CD8-positive, alpha-beta memory T cell (primary cell): ENCODE results near the gene NRG4. TPM values are rescaled to one million over a fixed set of nuclear protein-coding genes. Genes with fewer than 3 reads are reported as not detected.
A peak's percentile ranks its signal among the peaks of the same experiment; 100 is the strongest.
"Not testable (repeated sequence)": the region's sequence is repeated elsewhere in the genome, so short reads cannot be mapped to it uniquely, and the experiment has no call there.

Source experiments
- CTCF ChIA-PET: fragments of 350-600 bp; sonication (Branson Sonifier 250); formaldehyde crosslinking; loops from one replicate; lab custom pipeline; 2021; ENCODE audit warnings: antibody characterized with exemption; lab: Charles Lee
- POLR2A ChIA-PET: fragments of 350-600 bp; sonication (Branson Sonifier 250); formaldehyde crosslinking; loops from one replicate; lab custom pipeline; 2021; ENCODE audit warnings: antibody characterized with exemption; lab: Charles Lee
- DNase-seq, 5 donors: peaks; one replicate each; pipeline versions ENCODE4 v3.0.0 to v3.0.0-alpha.2; 2020 to 2022; ENCODE audit warnings: mixed read lengths in 1 of 5
- H3K27ac ChIP-seq: one replicate; pipeline ENCODE4 v1.7.0; 2013; ENCODE audit warnings: low read depth, mild to moderate bottlenecking, low read length, moderate library complexity
- H3K27me3 ChIP-seq: 2 replicates; pipeline ENCODE4 v1.7.0; 2013; ENCODE audit warnings: low read length, mild to moderate bottlenecking; ENCODE audit not compliant: insufficient read depth, poor library complexity, severe bottlenecking
- H3K36me3 ChIP-seq: 2 replicates; pipeline ENCODE4 v1.7.0; 2013; ENCODE audit warnings: mild to moderate bottlenecking, low read length, moderate library complexity; ENCODE audit not compliant: insufficient read depth
- H3K4me1 ChIP-seq: 2 replicates; pipeline ENCODE4 v1.7.0; 2013; ENCODE audit warnings: mild to moderate bottlenecking, low read length, moderate library complexity; ENCODE audit not compliant: insufficient read depth
- H3K4me3 ChIP-seq: 2 replicates; pipeline ENCODE4 v1.7.0; 2013; ENCODE audit warnings: mild to moderate bottlenecking, low read length
- H3K9me3 ChIP-seq: 2 replicates; pipeline ENCODE4 v1.7.0; 2013; ENCODE audit warnings: mild to moderate bottlenecking, low read length
- H3K27ac Mint-ChIP-seq, 8 donors: one replicate each; pipeline ENCODE4 v1.8.0; 2020 to 2021; ENCODE audit warnings: mixed read lengths in 8 of 8, mild to moderate bottlenecking in 6 of 8, inconsistent platforms in 3 of 8, moderate library complexity in 3 of 8
- H3K27me3 Mint-ChIP-seq, 2 donors: one replicate each; pipeline ENCODE4 v1.8.0; 2020 to 2021; ENCODE audit warnings: mixed read lengths in 2 of 2, mild to moderate bottlenecking in 1 of 2, moderate library complexity in 1 of 2
- H3K36me3 Mint-ChIP-seq, 3 donors: one replicate each; pipeline ENCODE4 v1.8.0; 2020 to 2021; ENCODE audit warnings: mixed read lengths in 3 of 3, inconsistent platforms in 1 of 3, mild to moderate bottlenecking in 1 of 3
- H3K4me1 Mint-ChIP-seq, 3 donors: one replicate each; pipeline ENCODE4 v1.8.0; 2020 to 2021; ENCODE audit warnings: mixed read lengths in 3 of 3, inconsistent platforms in 1 of 3, mild to moderate bottlenecking in 1 of 3
- H3K4me3 Mint-ChIP-seq, 7 donors: one replicate each; pipeline ENCODE4 v1.8.0; 2020 to 2021; ENCODE audit warnings: mixed read lengths in 7 of 7, mild to moderate bottlenecking in 6 of 7, moderate library complexity in 4 of 7, inconsistent platforms in 2 of 7
- H3K9me3 Mint-ChIP-seq, 5 donors: one replicate each; pipeline ENCODE4 v1.8.0; 2020 to 2022; ENCODE audit warnings: mixed read lengths in 5 of 5, mild to moderate bottlenecking in 3 of 5, moderate library complexity in 2 of 5, inconsistent platforms in 1 of 5
- polyA plus RNA-seq: library from polyadenylated mRNA; unstranded; fragments of 300-500 nt; fragmentation: Illumina TruSeq; gene quantifications from one replicate; pipeline ENCODE4 v1.2.3, GENCODE V29; 2021
- total RNA-seq, 2 experiments: library from RNA; stranded (reverse); gene quantifications; one replicate each; pipeline ENCODE4 v1.2.3, GENCODE V29; 2021

The NRG4 gene
- total and polyA plus RNA-seq, 3 experiments from 2014 or later, result not detected

GRCh38 chr15:76056931-76057330, 44.7 kb upstream of the NRG4 start:
- Histone ChIP-seq H3K27me3 (peaks cover 23% of the 10 kb centered on the region), H3K27ac (no peak overlapping the region), H3K36me3 (no peaks in the 10 kb centered on the region), H3K4me1 (peaks cover 19% of the 10 kb centered on the region), H3K9me3 (no peaks in the 10 kb centered on the region), H3K4me3 (no peak overlapping the region)
- Mint-ChIP-seq H3K4me1 (peaks cover 17 to 29% (median 27%) of the 10 kb centered on the region in 3 donors), H3K27ac (peak overlapping the region in 1 of 8 donors; percentile 5), H3K9me3 (no peaks in the 10 kb centered on the region), H3K36me3 (no peaks in the 10 kb centered on the region), H3K27me3 (peaks cover 47 to 63% of the 10 kb centered on the region in 2 donors), H3K4me3 (peak overlapping the region in 1 of 7 donors; percentile 59)
- ChIA-PET POLR2A (no interaction called here), CTCF (interaction anchor here (0.7 to 2.1 kb wide), 5 partner anchors 9 to 85 kb away, joined by 3 to 13 read pairs (median 6); no protein-coding TSS in a partner anchor)
- DNase-seq, result no peak

GRCh38 chr15:76054201-76054600, 42.0 kb upstream of the NRG4 start:
- H3K4me3 ChIP-seq, H3K36me3 ChIP-seq, POLR2A ChIA-PET, H3K9me3 ChIP-seq, CTCF ChIA-PET, H3K36me3 Mint-ChIP-seq, H3K4me3 Mint-ChIP-seq, H3K27ac ChIP-seq, H3K27ac Mint-ChIP-seq, H3K9me3 Mint-ChIP-seq, DNase-seq: not testable (repeated sequence)
- Histone ChIP-seq H3K27me3 (peaks cover 14% of the 10 kb centered on the region), H3K4me1 (peaks cover 12% of the 10 kb centered on the region)
- Mint-ChIP-seq H3K27me3 (peaks cover 37 to 44% of the 10 kb centered on the region in 2 donors), H3K4me1 (peaks cover 15 to 19% (median 15%) of the 10 kb centered on the region in 3 donors)

- no peak overlapping the region for H3K27ac Mint-ChIP-seq
- CTCF ChIA-PET, result no interaction called here
- H3K4me1 ChIP-seq, result no peaks in the 10 kb centered on the region
- no peak overlapping the region for H3K27ac ChIP-seq
- H3K27me3 ChIP-seq, result peaks cover 1% of the 10 kb centered on the region
- DNase-seq, result no peak
- POLR2A ChIA-PET, result no interaction called here
- peaks cover 28 to 34% (median 34%) of the 10 kb centered on the region in 5 donors for H3K9me3 Mint-ChIP-seq
- peaks cover 21 to 58% of the 10 kb centered on the region in 2 donors for H3K27me3 Mint-ChIP-seq
- H3K36me3 Mint-ChIP-seq, result peaks cover 0 to 13% (median 2%) of the 10 kb centered on the region in 3 donors
- no peaks in the 10 kb centered on the region for H3K36me3 ChIP-seq
- H3K9me3 ChIP-seq, result no peaks in the 10 kb centered on the region
- no peak overlapping the region for H3K4me3 Mint-ChIP-seq
- no peak overlapping the region for H3K4me3 ChIP-seq
- H3K4me1 Mint-ChIP-seq, result no peaks in the 10 kb centered on the region
Observed at GRCh38 chr15:76038512-76038911, 26.3 kb upstream of the NRG4 start.

GRCh38 chr15:76035593-76035992, 23.4 kb upstream of the NRG4 start:
- Mint-ChIP-seq H3K9me3 (peaks cover 6 to 15% (median 11%) of the 10 kb centered on the region in 5 donors), H3K4me3 (no peak overlapping the region), H3K27me3 (peaks cover 9 to 33% of the 10 kb centered on the region in 2 donors), H3K4me1 (no peaks in the 10 kb centered on the region), H3K27ac (no peak overlapping the region), H3K36me3 (peaks cover 0 to 3% (median 0%) of the 10 kb centered on the region in 3 donors)
- Histone ChIP-seq H3K9me3 (no peaks in the 10 kb centered on the region), H3K4me1 (no peaks in the 10 kb centered on the region), H3K27me3 (no peaks in the 10 kb centered on the region), H3K36me3 (no peaks in the 10 kb centered on the region), H3K27ac (no peak overlapping the region), H3K4me3 (no peak overlapping the region)
- CTCF ChIA-PET, result interaction anchor here (1.4 kb wide), 1 partner anchor 21 kb away, joined by 3 read pairs; no protein-coding TSS in a partner anchor
- POLR2A ChIA-PET, result no interaction called here
- DNase-seq, result no peak

GRCh38 chr15:76034111-76034510, 21.9 kb upstream of the NRG4 start:
- no peak for DNase-seq
- Mint-ChIP-seq H3K4me3 (no peak overlapping the region), H3K27me3 (peaks cover 8 to 30% of the 10 kb centered on the region in 2 donors), H3K9me3 (peaks cover 0 to 5% (median 4%) of the 10 kb centered on the region in 5 donors), H3K4me1 (no peaks in the 10 kb centered on the region), H3K36me3 (peaks cover 0 to 3% (median 0%) of the 10 kb centered on the region in 3 donors), H3K27ac (no peak overlapping the region)
- Histone ChIP-seq H3K4me3 (no peak overlapping the region), H3K27ac (no peak overlapping the region), H3K36me3 (no peaks in the 10 kb centered on the region), H3K27me3 (no peaks in the 10 kb centered on the region), H3K4me1 (no peaks in the 10 kb centered on the region), H3K9me3 (no peaks in the 10 kb centered on the region)
- ChIA-PET CTCF (no interaction called here), POLR2A (no interaction called here)

GRCh38 chr15:76033438-76033837, 21.2 kb upstream of the NRG4 start:
- no peak overlapping the region for H3K4me3 Mint-ChIP-seq
- peaks cover 0 to 3% (median 0%) of the 10 kb centered on the region in 3 donors for H3K36me3 Mint-ChIP-seq
- H3K27me3 ChIP-seq, result no peaks in the 10 kb centered on the region
- no peaks in the 10 kb centered on the region for H3K4me1 ChIP-seq
- POLR2A ChIA-PET, result no interaction called here
- DNase-seq, result no peak
- no peak overlapping the region for H3K4me3 ChIP-seq
- peaks cover 8 to 26% of the 10 kb centered on the region in 2 donors for H3K27me3 Mint-ChIP-seq
- CTCF ChIA-PET, result no interaction called here
- H3K4me1 Mint-ChIP-seq, result no peaks in the 10 kb centered on the region
- H3K9me3 ChIP-seq, result no peaks in the 10 kb centered on the region
- no peak overlapping the region for H3K27ac Mint-ChIP-seq
- no peak overlapping the region for H3K27ac ChIP-seq
- no peaks in the 10 kb centered on the region for H3K36me3 ChIP-seq
- peaks cover 0 to 4% (median 0%) of the 10 kb centered on the region in 5 donors for H3K9me3 Mint-ChIP-seq

- Mint-ChIP-seq H3K4me1 (no peaks in the 10 kb centered on the region), H3K9me3 (peaks cover 0 to 10% (median 0%) of the 10 kb centered on the region in 5 donors), H3K27ac (no peak overlapping the region), H3K36me3 (no peaks in the 10 kb centered on the region), H3K27me3 (peaks cover 7 to 30% of the 10 kb centered on the region in 2 donors), H3K4me3 (no peak overlapping the region)
- CTCF ChIA-PET, result no interaction called here
- Histone ChIP-seq H3K4me3 (no peak overlapping the region), H3K4me1 (no peaks in the 10 kb centered on the region), H3K27me3 (no peaks in the 10 kb centered on the region), H3K27ac (no peak overlapping the region), H3K9me3 (no peaks in the 10 kb centered on the region), H3K36me3 (no peaks in the 10 kb centered on the region)
- no peak for DNase-seq
- POLR2A ChIA-PET, result no interaction called here
Observed at GRCh38 chr15:76032046-76032445, 19.8 kb upstream of the NRG4 start.

GRCh38 chr15:76024021-76024768, 12.0 kb upstream of the NRG4 start:
- Histone ChIP-seq H3K27me3 (peaks cover 4% of the 10 kb centered on the region), H3K4me3 (no peak overlapping the region), H3K36me3 (no peaks in the 10 kb centered on the region), H3K9me3 (no peaks in the 10 kb centered on the region), H3K27ac (no peak overlapping the region), H3K4me1 (no peaks in the 10 kb centered on the region)
- no peak overlapping the region for H3K4me3 Mint-ChIP-seq
- H3K27me3 Mint-ChIP-seq, result peaks cover 25 to 66% of the 10 kb centered on the region in 2 donors
- ChIA-PET CTCF (no interaction called here), POLR2A (no interaction called here)
- peaks cover 0 to 15% (median 2%) of the 10 kb centered on the region in 3 donors for H3K36me3 Mint-ChIP-seq
- H3K4me1 Mint-ChIP-seq, result no peaks in the 10 kb centered on the region
- H3K9me3 Mint-ChIP-seq, result peaks cover 9 to 24% (median 20%) of the 10 kb centered on the region in 5 donors
- no peak for DNase-seq
- no peak overlapping the region for H3K27ac Mint-ChIP-seq
